Measurements from ENCODE around the gene FKBP1A. TPM values are rescaled to one million over a fixed set of nuclear protein-coding genes. Genes with fewer than 3 reads are reported as not detected.

The FKBP1A gene
- total and polyA plus RNA-seq, 9 of the 15 experiments (the other 6 are each of a cell fraction or from before 2014, with no cell fraction given) = 48.8 to 502 (median 89.6) TPM

DNA sequence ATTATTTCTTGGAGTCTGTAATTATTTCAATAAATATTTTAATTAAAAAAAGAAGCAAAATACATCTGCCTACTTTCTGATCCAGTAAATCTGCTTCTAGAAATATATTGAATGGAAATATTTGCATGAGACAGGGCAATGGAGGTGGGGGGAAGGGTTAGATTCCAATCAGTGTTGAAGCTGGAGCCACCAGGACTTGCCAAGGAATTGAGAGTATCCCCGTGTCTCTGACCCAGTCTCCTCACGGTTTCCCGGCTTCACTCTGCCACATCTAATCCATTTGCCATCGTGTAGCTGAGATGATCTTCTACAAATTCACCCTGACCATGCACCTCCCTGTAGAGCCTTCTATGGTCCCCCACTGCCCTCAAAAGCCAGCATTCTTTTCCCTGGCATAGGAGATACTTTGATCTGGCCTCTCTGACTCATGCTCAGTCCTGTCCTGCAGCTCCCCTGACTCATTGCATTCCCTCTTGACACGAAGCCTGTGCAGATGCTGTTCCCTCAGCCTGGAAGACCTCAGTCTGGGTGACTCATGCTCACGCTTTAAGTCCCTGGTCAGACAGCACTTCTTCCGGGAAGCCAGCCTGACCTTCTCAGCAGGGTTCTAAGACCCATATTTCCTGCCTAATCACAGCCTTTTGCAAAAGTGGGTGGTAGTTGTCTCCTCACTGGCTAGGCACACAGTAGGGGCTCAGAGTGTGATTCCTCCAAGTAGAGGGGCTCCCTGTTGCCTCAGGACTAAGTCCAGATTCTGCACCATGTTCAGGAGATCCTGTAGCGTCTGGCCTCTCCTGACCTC is 23.0 kb upstream of the FKBP1A start (continued):
- TF ChIP-seq PRDM10 (IDR thresholded peaks at IDR 0.05; ENCODE audit: partially characterized antibody) (no peak), FOS (IDR thresholded peaks at IDR 0.05; ENCODE audit: extremely low read depth, insufficient read length) (peak; percentile 76), CBFA2T3 (IDR thresholded peaks at IDR 0.05) (peak; percentile 58), RNF2 (IDR thresholded peaks at IDR 0.05) (0 out of 2 replicates have a peak, but pooled peaks have one; percentile 25), NR2C1 (IDR thresholded peaks at IDR 0.05) (no peak), NR2C1 (tag; IDR thresholded peaks at IDR 0.05) (peak; percentile 44), MYC (IDR thresholded peaks at IDR 0.05; ENCODE audit: low read depth, low read length) (peak; percentile 56), MYC (CRISPR knock-in tag; IDR thresholded peaks at IDR 0.05; ENCODE audit: borderline replicate concordance, low read depth) (no peak), ETV5 (CRISPR knock-in tag; IDR thresholded peaks at IDR 0.05; ENCODE audit: low read depth) (peak; percentile 58; the same call in 1 of the 2 replicates), EP300 (IDR thresholded peaks at IDR 0.05; ENCODE audit: low read length) (peak; percentile 69), USF1 (CRISPR knock-in tag; IDR thresholded peaks at IDR 0.05) (no peak), ZNF57 (CRISPR knock-in tag; IDR thresholded peaks at IDR 0.05) (no peak)
- TF ChIP-seq, protein P1, sequence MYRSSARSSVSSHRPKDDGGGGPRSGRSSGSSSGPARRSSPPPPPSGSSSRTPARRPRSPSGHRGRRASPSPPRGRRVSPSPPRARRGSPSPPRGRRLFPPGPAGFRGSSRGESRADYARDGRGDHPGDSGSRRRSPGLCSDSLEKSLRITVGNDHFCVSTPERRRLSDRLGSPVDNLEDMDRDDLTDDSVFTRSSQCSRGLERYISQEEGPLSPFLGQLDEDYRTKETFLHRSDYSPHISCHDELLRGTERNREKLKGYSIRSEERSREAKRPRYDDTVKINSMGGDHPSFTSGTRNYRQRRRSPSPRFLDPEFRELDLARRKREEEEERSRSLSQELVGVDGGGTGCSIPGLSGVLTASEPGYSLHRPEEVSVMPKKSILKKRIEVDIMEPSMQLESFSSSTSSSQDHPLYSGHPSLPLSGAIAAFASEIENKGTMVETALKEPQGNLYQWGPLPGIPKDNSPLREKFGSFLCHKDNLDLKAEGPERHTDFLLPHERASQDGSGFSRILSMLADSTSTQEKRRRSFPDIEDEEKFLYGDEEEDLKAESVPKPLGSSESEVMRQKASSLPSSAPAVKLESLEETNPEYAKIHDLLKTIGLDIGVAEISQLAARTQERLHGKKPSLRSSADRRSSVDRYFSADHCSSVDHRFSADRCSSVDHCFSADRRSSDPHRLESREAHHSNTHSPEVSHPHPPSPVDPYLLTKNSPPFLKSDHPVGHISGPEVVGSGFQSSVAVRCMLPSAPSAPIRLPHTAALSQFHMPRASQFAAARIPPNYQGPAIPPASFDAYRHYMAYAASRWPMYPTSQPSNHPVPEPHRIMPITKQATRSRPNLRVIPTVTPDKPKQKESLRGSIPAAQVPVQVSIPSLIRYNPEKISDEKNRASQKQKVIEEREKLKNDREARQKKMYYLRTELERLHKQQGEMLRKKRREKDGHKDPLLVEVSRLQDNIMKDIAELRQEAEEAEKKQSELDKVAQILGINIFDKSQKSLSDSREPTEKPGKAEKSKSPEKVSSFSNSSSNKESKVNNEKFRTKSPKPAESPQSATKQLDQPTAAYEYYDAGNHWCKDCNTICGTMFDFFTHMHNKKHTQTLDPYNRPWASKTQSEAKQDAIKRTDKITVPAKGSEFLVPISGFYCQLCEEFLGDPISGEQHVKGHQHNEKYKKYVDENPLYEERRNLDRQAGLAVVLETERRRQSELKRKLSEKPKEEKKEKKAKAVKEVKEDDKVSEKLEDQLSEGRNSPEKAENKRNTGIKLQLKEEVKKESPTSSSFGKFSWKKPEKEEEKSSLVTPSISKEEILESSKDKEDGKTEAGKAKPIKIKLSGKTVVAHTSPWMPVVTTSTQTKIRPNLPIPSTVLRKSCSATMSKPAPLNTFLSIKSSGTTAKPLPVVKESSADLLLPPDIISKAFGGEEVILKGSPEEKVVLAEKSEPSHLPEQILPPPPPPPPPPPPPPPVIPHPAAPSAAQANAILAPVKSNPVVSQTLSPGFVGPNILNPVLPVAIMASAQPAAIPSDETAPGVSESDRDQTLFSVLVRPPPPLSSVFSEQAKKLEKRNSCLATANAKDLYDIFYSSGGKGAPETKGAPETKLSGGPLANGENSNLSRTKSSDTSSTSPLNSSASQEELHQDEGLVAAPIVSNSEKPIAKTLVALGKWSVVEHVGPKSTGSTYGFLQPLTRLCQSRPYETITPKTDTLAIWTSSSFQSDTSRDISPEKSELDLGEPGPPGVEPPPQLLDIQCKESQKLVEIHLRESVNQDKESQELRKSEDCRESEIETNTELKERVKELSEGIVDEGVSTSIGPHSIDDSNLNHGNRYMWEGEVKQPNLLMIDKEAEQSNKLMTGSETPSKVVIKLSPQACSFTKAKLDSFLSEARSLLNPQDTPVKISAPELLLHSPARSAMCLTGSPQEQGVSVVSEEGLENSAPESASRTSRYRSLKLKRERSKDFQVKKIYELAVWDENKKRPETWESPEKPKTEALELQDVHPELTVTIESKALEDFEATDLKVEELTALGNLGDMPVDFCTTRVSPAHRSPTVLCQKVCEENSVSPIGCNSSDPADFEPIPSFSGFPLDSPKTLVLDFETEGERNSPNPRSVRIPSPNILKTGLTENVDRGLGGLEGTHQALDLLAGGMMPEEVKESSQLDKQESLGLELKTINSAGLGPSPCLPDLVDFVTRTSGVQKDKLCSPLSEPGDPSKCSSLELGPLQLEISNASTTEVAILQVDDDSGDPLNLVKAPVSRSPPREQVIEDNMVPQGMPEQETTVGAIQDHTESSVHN (IDR thresholded peaks at IDR 0.05; ENCODE audit: borderline replicate concordance in 1 of 2, low read depth in 1 of 2) = peak in 1 of 2 experiments; percentile 77; a peak in 2 of 4 replicates

All from K562 (cell line).